Measurements from ENCODE around the gene RPS17.

RPS17 gene

GRCh38 chr15:82552861-82553260 is 12.6 kb upstream of the RPS17 start:
- no peak for DNase-seq (ENCODE audit: low read depth)
- no peak overlapping the region for H3K4me3 ChIP-seq (ENCODE audit: control insufficient read depth, low read depth, low read length)
- TF ChIP-seq CTCF (conservative IDR thresholded peaks at IDR 0.05; ENCODE audit: control insufficient read depth, insufficient read depth, low read depth, low read length), result no peak

DNA sequence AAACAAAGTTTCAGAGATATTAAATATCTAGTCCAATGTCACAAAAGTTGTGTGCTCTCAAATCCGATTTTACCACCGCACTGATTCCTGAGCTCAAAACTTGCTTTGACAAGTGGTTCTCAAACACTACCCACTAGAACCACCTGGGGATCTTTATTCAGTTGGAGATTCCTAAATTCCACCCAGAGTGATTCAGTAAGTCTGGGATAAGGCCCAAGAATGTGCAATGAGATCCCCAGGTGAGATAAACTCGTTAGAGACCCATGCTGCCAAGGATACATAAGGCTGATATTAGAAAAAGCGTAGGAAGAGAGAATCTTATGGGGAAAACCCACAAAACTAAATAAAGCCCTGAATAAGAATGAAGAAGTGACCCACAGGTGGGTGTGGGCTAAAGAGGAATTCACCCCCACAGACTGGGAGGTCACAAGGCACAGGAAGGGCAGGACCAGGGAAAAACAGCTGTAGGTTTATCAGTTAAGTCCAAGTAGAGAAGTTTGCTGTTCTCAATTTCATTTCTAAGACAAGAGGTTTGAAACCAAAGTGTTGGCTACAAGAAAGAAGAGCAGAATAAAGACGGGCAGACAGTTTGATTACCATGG is 11.5 kb upstream of the RPS17 start:
- DNase-seq (ENCODE audit: low read depth), result no peak
- no peak for TF ChIP-seq CTCF (conservative IDR thresholded peaks at IDR 0.05; ENCODE audit: control insufficient read depth, insufficient read depth, low read depth, low read length)
- H3K4me3 ChIP-seq (ENCODE audit: control insufficient read depth, low read depth, low read length), result no peak overlapping the region

GRCh38 chr15:82549199-82549665 is 9.0 kb upstream of the RPS17 start:
- DNase-seq (ENCODE audit: low read depth), result no peak
- TF ChIP-seq CTCF (conservative IDR thresholded peaks at IDR 0.05; ENCODE audit: control insufficient read depth, insufficient read depth, low read depth, low read length), result no peak
- no peak overlapping the region for H3K4me3 ChIP-seq (ENCODE audit: control insufficient read depth, low read depth, low read length)

- TF ChIP-seq CTCF (conservative IDR thresholded peaks at IDR 0.05; ENCODE audit: control insufficient read depth, insufficient read depth, low read depth, low read length), result no peak
- DNase-seq (ENCODE audit: low read depth), result peak; percentile 56
- no peak overlapping the region for H3K4me3 ChIP-seq (ENCODE audit: control insufficient read depth, low read depth, low read length)
Observed at GRCh38 chr15:82548700-82549099, 8.4 kb upstream of the RPS17 start.

GRCh38 chr15:82545478-82545877 is 5.2 kb upstream of the RPS17 start:
- TF ChIP-seq CTCF (conservative IDR thresholded peaks at IDR 0.05; ENCODE audit: control insufficient read depth, insufficient read depth, low read depth, low read length), result no peak
- DNase-seq (ENCODE audit: low read depth), result no peak
- no peak overlapping the region for H3K4me3 ChIP-seq (ENCODE audit: control insufficient read depth, low read depth, low read length)

DNA sequence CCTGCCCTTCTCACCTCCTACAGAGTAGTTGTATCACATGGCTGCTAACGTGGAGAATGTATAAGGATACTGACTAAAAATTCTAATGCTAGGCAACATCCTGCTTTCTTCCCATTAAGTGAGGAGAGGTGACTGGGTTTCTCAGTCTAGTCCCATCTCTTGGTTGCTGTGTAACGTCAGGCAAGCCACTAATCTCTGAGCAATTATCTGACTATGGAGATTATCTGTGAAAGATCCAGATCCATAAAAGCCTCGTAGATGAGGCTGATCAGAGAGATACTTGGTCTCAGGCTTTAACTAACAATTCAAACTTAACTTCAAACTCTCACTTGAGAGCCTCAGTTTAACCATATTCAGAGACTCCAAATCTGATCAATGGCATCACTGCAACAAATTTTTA is 4.7 kb upstream of the RPS17 start:
- no peak overlapping the region for H3K4me3 ChIP-seq (ENCODE audit: control insufficient read depth, low read depth, low read length)
- TF ChIP-seq CTCF (conservative IDR thresholded peaks at IDR 0.05; ENCODE audit: control insufficient read depth, insufficient read depth, low read depth, low read length), result no peak
- no peak for DNase-seq (ENCODE audit: low read depth)

GRCh38 chr15:82544431-82544830 is 4.2 kb upstream of the RPS17 start:
- no peak overlapping the region for H3K4me3 ChIP-seq (ENCODE audit: control insufficient read depth, low read depth, low read length)
- TF ChIP-seq CTCF (conservative IDR thresholded peaks at IDR 0.05; ENCODE audit: control insufficient read depth, insufficient read depth, low read depth, low read length), result no peak
- DNase-seq (ENCODE audit: low read depth), result no peak
